Erythroblast (primary cell): ENCODE results near the gene ITGA2.

Experiments used
- DNase-seq, 2 experiments: peaks; one replicate each; lab custom pipeline; 2025; lab: John Stamatoyannopoulos, UW
- GATA1 ChIP-seq: IDR thresholded peaks from 2 replicates; pipeline ENCODE4 v1.6.1; 2011; ENCODE audit warnings: low read depth, mild to moderate bottlenecking, control low read depth, low read length, moderate library complexity
- POLR2A ChIP-seq: IDR thresholded peaks from 2 replicates; pipeline ENCODE4 v1.6.1; 2011; ENCODE audit warnings: mild to moderate bottlenecking, low read length

Gene ITGA2

GRCh38 chr5:53019320-53019719 is 30.2 kb downstream of the ITGA2 start:
- DNase-seq, result peak in 1 of 2 experiments; percentile 4
- TF ChIP-seq GATA1 (no peak), POLR2A (no peak)

GRCh38 chr5:53022930-53023511 is 33.9 kb downstream of the ITGA2 start:
- TF ChIP-seq GATA1, result no peak
- TF ChIP-seq POLR2A, result no peak
- DNase-seq, result no peak

- TF ChIP-seq GATA1, result no peak
- TF ChIP-seq POLR2A, result no peak
- no peak for DNase-seq
Measured at GRCh38 chr5:53023969-53024368, 34.8 kb downstream of the ITGA2 start.

- DNase-seq, result no peak
- no peak for TF ChIP-seq GATA1
- TF ChIP-seq POLR2A, result no peak
Measured at GRCh38 chr5:53024535-53024934, 35.4 kb downstream of the ITGA2 start.

GRCh38 chr5:53025487-53025886 is 36.3 kb downstream of the ITGA2 start:
- TF ChIP-seq POLR2A, result no peak
- TF ChIP-seq GATA1, result no peak
- no peak for DNase-seq

GRCh38 chr5:53027913-53028312 is 38.8 kb downstream of the ITGA2 start:
- TF ChIP-seq GATA1 (no peak), POLR2A (no peak)
- no peak for DNase-seq

- TF ChIP-seq POLR2A (no peak), GATA1 (no peak)
- no peak for DNase-seq
Measured at GRCh38 chr5:53029608-53030007, 40.5 kb downstream of the ITGA2 start.

GRCh38 chr5:53030893-53031292 is 41.7 kb downstream of the ITGA2 start:
- no peak for TF ChIP-seq GATA1
- no peak for TF ChIP-seq POLR2A
- DNase-seq, result no peak

GRCh38 chr5:53031695-53032096 is 42.5 kb downstream of the ITGA2 start:
- TF ChIP-seq GATA1, result no peak
- TF ChIP-seq POLR2A, result no peak
- no peak for DNase-seq

GRCh38 chr5:53032188-53032587 is 43.0 kb downstream of the ITGA2 start:
- TF ChIP-seq GATA1, result no peak
- no peak for TF ChIP-seq POLR2A
- no peak for DNase-seq

GRCh38 chr5:53034832-53035231 is 45.7 kb downstream of the ITGA2 start:
- no peak for DNase-seq
- TF ChIP-seq POLR2A, result no peak
- TF ChIP-seq GATA1, result no peak

- TF ChIP-seq GATA1 (no peak), POLR2A (no peak)
- peak in 1 of 2 experiments; percentile 8 for DNase-seq
Measured at GRCh38 chr5:53035868-53036381, 46.8 kb downstream of the ITGA2 start.

GRCh38 chr5:53037141-53037859 is 48.1 kb downstream of the ITGA2 start:
- TF ChIP-seq POLR2A, result no peak
- TF ChIP-seq GATA1, result no peak
- DNase-seq, result no peak

GRCh38 chr5:53038196-53038847 is 49.2 kb downstream of the ITGA2 start:
- no peak for TF ChIP-seq GATA1
- TF ChIP-seq POLR2A, result no peak
- DNase-seq, result no peak

- DNase-seq, result no peak
- TF ChIP-seq GATA1 (no peak), POLR2A (no peak)
Measured at GRCh38 chr5:53039855-53040254, 50.7 kb downstream of the ITGA2 start.
